Esophagus squamous epithelium (tissue), 5 donors: ENCODE measurements around the gene SMPD3. TPM values are rescaled to one million over a fixed set of nuclear protein-coding genes. Genes with fewer than 3 reads are reported as not detected.
A peak's percentile ranks its signal among the peaks of the same experiment; 100 is the strongest.

Source experiments
- DNase-seq: peaks from one replicate; lab custom pipeline; 2025; lab: John Stamatoyannopoulos, UW
- H3K27ac ChIP-seq, 4 donors: fragments of 200-600 bp; sonication (generic); one replicate each; pipeline ENCODE4 v1.5.1; 2016 to 2019; ENCODE audit warnings: mild to moderate bottlenecking in 1 of 4
- H3K27me3 ChIP-seq, 4 donors: fragments of 200-600 bp; sonication (generic); 1 replicate in 3 of 4; 2 replicates in 1 of 4; pipeline versions ENCODE4 v1.5.1 to v1.6.0; 2017 to 2021; ENCODE audit warnings: antibody characterized with exemption in 1 of 4
- H3K36me3 ChIP-seq, 3 donors: fragments of 200-600 bp; sonication (generic); one replicate each; pipeline ENCODE4 v1.5.1; 2016 to 2019
- H3K4me1 ChIP-seq, 3 donors: fragments of 200-600 bp; sonication (generic); one replicate each; pipeline ENCODE4 v1.5.1; 2017 to 2019
- H3K4me3 ChIP-seq, 4 donors: fragments of 200-600 bp; sonication (generic); 1 replicate in 3 of 4; 2 replicates in 1 of 4; pipeline ENCODE4 v1.5.1; 2016 to 2019; ENCODE audit warnings: mild to moderate bottlenecking in 2 of 4, moderate library complexity in 1 of 4
- H3K9me3 ChIP-seq, 3 donors: fragments of 200-600 bp; sonication (generic); one replicate each; pipeline ENCODE4 v1.5.1; 2016 to 2019
- CTCF ChIP-seq, 6 experiments: fragments of 450-650 bp in 4 of 6; fragments of 200-600 bp in 2 of 6; sonication (generic) in 2 of 6; IDR thresholded peaks; one replicate each; pipeline ENCODE4 v1.5.1; 2016 to 2019; ENCODE audit warnings: antibody characterized with exemption in 6 of 6, mild to moderate bottlenecking in 4 of 6, moderate library complexity in 4 of 6
- POLR2A ChIP-seq, 4 donors: fragments of 450-650 bp; IDR thresholded peaks; one replicate each; pipeline ENCODE4 v1.6.1; 2017; ENCODE audit warnings: antibody characterized with exemption in 4 of 4, mild to moderate bottlenecking in 4 of 4, moderate library complexity in 3 of 4
- whole genome bisulfite sequencing, 2 donors: methylation state at CpG; one replicate each; pipeline ENCODE4 v1.1.5; 2018; 5-methylcytosine and 5-hydroxymethylcytosine counted together
- intact Hi-C: fragments of 100-400 bp; cut with DNase I; formaldehyde crosslinking; loops from one replicate; pipeline ENCODE4 v1.15.0; 2022
- total RNA-seq, 4 donors: library from RNA; depleted of rRNA; stranded (reverse); fragments of >200 nt; gene quantifications; one replicate each; pipeline ENCODE4 v1.1.0, GENCODE V29; 2016
- donor health status: DM: yes; HTN: yes; CAD: no.

Gene SMPD3
- total RNA-seq, 4 donors from 2014 or later = 0.18 to 2.3 (median 0.92) TPM

- Histone ChIP-seq H3K27ac (no peak overlapping the region), H3K4me3 (no peak overlapping the region), H3K4me1 (peaks cover 0 to 12% (median 4%) of the 10 kb centered on the region in 3 donors), H3K36me3 (no peaks in the 10 kb centered on the region), H3K9me3 (no peaks in the 10 kb centered on the region), H3K27me3 (peaks cover 0 to 10% (median 0%) of the 10 kb centered on the region in 4 donors)
- intact Hi-C loops = no loop called here
- 41 to 44% methylated on average over 8 to 12 of the region's 14 CpGs for whole genome bisulfite sequencing, 2 donors
- TF ChIP-seq CTCF (IDR thresholded peaks at IDR 0.05) (no peak), POLR2A (IDR thresholded peaks at IDR 0.05) (no peak)
- DNase-seq = no peak
Measured at GRCh38 chr16:68386628-68387027, 61.7 kb downstream of the SMPD3 start.

- Histone ChIP-seq H3K4me1 (peaks cover 0 to 12% (median 4%) of the 10 kb centered on the region in 3 donors), H3K27ac (no peak overlapping the region)
- 68 to 70% methylated on average over 6 of the region's 6 CpGs for WGBS, 2 donors
Measured at GRCh38 chr16:68385371-68385770, 62.9 kb downstream of the SMPD3 start.

GRCh38 chr16:68384288-68385161 lies 63.8 kb downstream of the SMPD3 start:
- WGBS, 2 donors = 61 to 69% methylated on average over 3 to 5 of the region's 7 CpGs
- Histone ChIP-seq H3K4me1 (peaks cover 0 to 14% (median 4%) of the 10 kb centered on the region in 3 donors), H3K27me3 (peaks cover 0 to 10% (median 0%) of the 10 kb centered on the region in 4 donors), H3K27ac (no peak overlapping the region), H3K4me3 (no peak overlapping the region), H3K9me3 (no peaks in the 10 kb centered on the region), H3K36me3 (no peaks in the 10 kb centered on the region)
- intact Hi-C loops = no loop called here
- TF ChIP-seq CTCF (IDR thresholded peaks at IDR 0.05) (no peak), POLR2A (IDR thresholded peaks at IDR 0.05) (no peak)
- no peak for DNase-seq

More at GRCh38 chr16:68385371-68385770, 62.9 kb downstream of the SMPD3 start:
- intact Hi-C loops = no loop called here
- H3K4me3 ChIP-seq = no peak overlapping the region
- H3K9me3 ChIP-seq = no peaks in the 10 kb centered on the region
- TF ChIP-seq CTCF (IDR thresholded peaks at IDR 0.05) (no peak), POLR2A (IDR thresholded peaks at IDR 0.05) (no peak)
- H3K27me3 ChIP-seq = peaks cover 0 to 10% (median 0%) of the 10 kb centered on the region in 4 donors
- no peaks in the 10 kb centered on the region for H3K36me3 ChIP-seq
- no peak for DNase-seq

GRCh38 chr16:68383858-68384257 lies 64.5 kb downstream of the SMPD3 start:
- H3K4me1 ChIP-seq = peaks cover 0 to 16% (median 4%) of the 10 kb centered on the region in 3 donors
- no peaks in the 10 kb centered on the region for H3K9me3 ChIP-seq
- peaks cover 0 to 10% (median 0%) of the 10 kb centered on the region in 4 donors for H3K27me3 ChIP-seq
- no peak for DNase-seq
- intact Hi-C loops = no loop called here
- H3K4me3 ChIP-seq = no peak overlapping the region
- H3K27ac ChIP-seq = no peak overlapping the region
- WGBS, 2 donors = 91 to 100% methylated on average over 1 to 4 of the region's 4 CpGs
- no peaks in the 10 kb centered on the region for H3K36me3 ChIP-seq
- no peak for TF ChIP-seq POLR2A (IDR thresholded peaks at IDR 0.05)
- TF ChIP-seq CTCF (IDR thresholded peaks at IDR 0.05) = no peak

- intact Hi-C loops = no loop called here
- Histone ChIP-seq H3K4me1 (peaks cover 5 to 28% (median 9%) of the 10 kb centered on the region in 3 donors), H3K9me3 (no peaks in the 10 kb centered on the region), H3K27me3 (peaks cover 0 to 10% (median 0%) of the 10 kb centered on the region in 4 donors), H3K27ac (no peak overlapping the region), H3K4me3 (no peak overlapping the region), H3K36me3 (no peaks in the 10 kb centered on the region)
- WGBS, 2 donors = 44 to 86% methylated on average over 3 to 4 of the region's 5 CpGs
- no peak for TF ChIP-seq POLR2A (IDR thresholded peaks at IDR 0.05)
- peak in 3 of 6 experiments; percentile 16 to 43 (median 36) for TF ChIP-seq CTCF (IDR thresholded peaks at IDR 0.05)
- DNase-seq = no peak
Measured at GRCh38 chr16:68382296-68382718, 66.0 kb downstream of the SMPD3 start.
